Neural progenitor cell (in vitro differentiated cells): ENCODE data around the gene MPP2.
"Not testable (repeated sequence)": the region's sequence is repeated elsewhere in the genome, so short reads cannot be mapped to it uniquely, and the experiment has no call there.

Experiments
- EZH2 ChIP-seq: fragments of 200-600 bp; sonication (generic); IDR thresholded peaks from 2 replicates; pipeline ENCODE4 v1.6.1; 2017; ENCODE audit warnings: antibody characterized with exemption, mild to moderate bottlenecking, moderate library complexity
- EZH2phosphoT487 ChIP-seq: fragments of 200-600 bp; sonication (generic); IDR thresholded peaks from 2 replicates; pipeline ENCODE4 v1.6.1; 2017; ENCODE audit warnings: antibody characterized with exemption
- TF ChIP-seq, protein P1 (sequence below): fragments of 200-600 bp; sonication (generic); IDR thresholded peaks from 2 replicates; pipeline ENCODE4 v1.5.1; 2017; ENCODE audit warnings: antibody characterized with exemption, mild to moderate bottlenecking

GRCh38 chr17:43939452-43939851, 32.1 kb upstream of the MPP2 start:
- TF ChIP-seq, protein P1, sequence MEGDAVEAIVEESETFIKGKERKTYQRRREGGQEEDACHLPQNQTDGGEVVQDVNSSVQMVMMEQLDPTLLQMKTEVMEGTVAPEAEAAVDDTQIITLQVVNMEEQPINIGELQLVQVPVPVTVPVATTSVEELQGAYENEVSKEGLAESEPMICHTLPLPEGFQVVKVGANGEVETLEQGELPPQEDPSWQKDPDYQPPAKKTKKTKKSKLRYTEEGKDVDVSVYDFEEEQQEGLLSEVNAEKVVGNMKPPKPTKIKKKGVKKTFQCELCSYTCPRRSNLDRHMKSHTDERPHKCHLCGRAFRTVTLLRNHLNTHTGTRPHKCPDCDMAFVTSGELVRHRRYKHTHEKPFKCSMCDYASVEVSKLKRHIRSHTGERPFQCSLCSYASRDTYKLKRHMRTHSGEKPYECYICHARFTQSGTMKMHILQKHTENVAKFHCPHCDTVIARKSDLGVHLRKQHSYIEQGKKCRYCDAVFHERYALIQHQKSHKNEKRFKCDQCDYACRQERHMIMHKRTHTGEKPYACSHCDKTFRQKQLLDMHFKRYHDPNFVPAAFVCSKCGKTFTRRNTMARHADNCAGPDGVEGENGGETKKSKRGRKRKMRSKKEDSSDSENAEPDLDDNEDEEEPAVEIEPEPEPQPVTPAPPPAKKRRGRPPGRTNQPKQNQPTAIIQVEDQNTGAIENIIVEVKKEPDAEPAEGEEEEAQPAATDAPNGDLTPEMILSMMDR, result not testable (repeated sequence)
- TF ChIP-seq EZH2phosphoT487, EZH2: not testable (repeated sequence)
